ENCODE data around the gene CLGN.

DNA sequence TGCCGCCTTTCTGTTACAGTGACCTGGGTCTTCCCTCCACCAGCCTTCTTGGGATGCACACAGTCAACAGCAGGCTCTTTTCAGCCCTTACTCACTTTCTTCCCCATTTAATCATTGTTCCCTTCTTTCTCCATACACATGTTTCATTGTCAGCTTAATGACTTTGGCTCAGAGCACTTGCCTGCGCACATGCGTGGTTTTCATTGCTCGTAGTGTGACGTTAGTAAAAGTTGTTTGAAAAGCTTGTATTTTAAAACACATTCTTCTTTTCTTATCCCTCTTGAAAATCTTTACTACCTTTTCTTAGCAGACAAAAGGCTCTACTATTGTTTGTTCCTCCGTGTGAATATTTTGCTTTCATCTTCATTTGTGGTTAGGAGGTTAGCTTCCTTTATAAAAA, 73.7 kb downstream of the CLGN start:
- TF ChIP-seq, protein P1, sequence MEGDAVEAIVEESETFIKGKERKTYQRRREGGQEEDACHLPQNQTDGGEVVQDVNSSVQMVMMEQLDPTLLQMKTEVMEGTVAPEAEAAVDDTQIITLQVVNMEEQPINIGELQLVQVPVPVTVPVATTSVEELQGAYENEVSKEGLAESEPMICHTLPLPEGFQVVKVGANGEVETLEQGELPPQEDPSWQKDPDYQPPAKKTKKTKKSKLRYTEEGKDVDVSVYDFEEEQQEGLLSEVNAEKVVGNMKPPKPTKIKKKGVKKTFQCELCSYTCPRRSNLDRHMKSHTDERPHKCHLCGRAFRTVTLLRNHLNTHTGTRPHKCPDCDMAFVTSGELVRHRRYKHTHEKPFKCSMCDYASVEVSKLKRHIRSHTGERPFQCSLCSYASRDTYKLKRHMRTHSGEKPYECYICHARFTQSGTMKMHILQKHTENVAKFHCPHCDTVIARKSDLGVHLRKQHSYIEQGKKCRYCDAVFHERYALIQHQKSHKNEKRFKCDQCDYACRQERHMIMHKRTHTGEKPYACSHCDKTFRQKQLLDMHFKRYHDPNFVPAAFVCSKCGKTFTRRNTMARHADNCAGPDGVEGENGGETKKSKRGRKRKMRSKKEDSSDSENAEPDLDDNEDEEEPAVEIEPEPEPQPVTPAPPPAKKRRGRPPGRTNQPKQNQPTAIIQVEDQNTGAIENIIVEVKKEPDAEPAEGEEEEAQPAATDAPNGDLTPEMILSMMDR (IDR thresholded peaks at IDR 0.05 in 8 of 11, conservative IDR thresholded peaks at IDR 0.05 in 3 of 11): no peak
- TF ChIP-seq POLR2AphosphoS5 (IDR thresholded peaks at IDR 0.05): no peak
